CD4-positive, alpha-beta T cell (primary cell): ENCODE data around the gene ACKR1. TPM values are rescaled to one million over a fixed set of nuclear protein-coding genes. Genes with fewer than 3 reads are reported as not detected.
A peak's percentile ranks its signal among the peaks of the same experiment; 100 is the strongest.

Experiments
- ATAC-seq: fragments of 200-7000 bp; cut with Tn5 transposase; one replicate; pipeline ENCODE4 v1.10.0; 2022; ENCODE audit warnings: mild to moderate bottlenecking; ENCODE audit not compliant: poor library complexity
- CTCF ChIA-PET: fragments of 350-600 bp; sonication (Branson Sonifier 250); formaldehyde crosslinking; loops from one replicate; lab custom pipeline; 2021; ENCODE audit warnings: antibody characterized with exemption, inconsistent platforms; lab: Charles Lee
- POLR2A ChIA-PET: fragments of 350-600 bp; sonication (Branson Sonifier 250); formaldehyde crosslinking; loops from one replicate; lab custom pipeline; 2021; ENCODE audit warnings: antibody characterized with exemption, inconsistent platforms; lab: Charles Lee
- DNase-seq, 14 experiments: peaks; one replicate each; pipeline ENCODE4 v3.0.0-alpha.2; 2013 to 2020; ENCODE audit warnings: mixed read lengths in 2 of 14
- H3K27ac ChIP-seq, 2 donors: one replicate each; pipeline versions ENCODE4 v1.5.1 to v1.7.0; 2013; ENCODE audit warnings: low read length in 2 of 2, low read depth in 1 of 2, mild to moderate bottlenecking in 1 of 2
- H3K27me3 ChIP-seq, 2 experiments: 1 replicate in 1 of 2; 2 replicates in 1 of 2; pipeline versions ENCODE4 v1.6.1 to v1.7.0; 2013; ENCODE audit warnings: low read length in 2 of 2, control low read depth in 1 of 2, mild to moderate bottlenecking in 1 of 2, moderate library complexity in 1 of 2; ENCODE audit not compliant: insufficient read depth in 2 of 2, control insufficient read depth in 1 of 2
- H3K36me3 ChIP-seq: one replicate; pipeline ENCODE4 v1.6.1; 2013; ENCODE audit warnings: low read length, control low read depth; ENCODE audit not compliant: insufficient read depth
- H3K4me1 ChIP-seq: one replicate; pipeline ENCODE4 v1.6.1; 2013; ENCODE audit warnings: low read length, control low read depth; ENCODE audit not compliant: insufficient read depth
- H3K4me3 ChIP-seq: one replicate; pipeline ENCODE4 v1.5.1; 2013; ENCODE audit warnings: mild to moderate bottlenecking, low read length, moderate library complexity
- H3K9me3 ChIP-seq, 2 experiments: 1 replicate in 1 of 2; 2 replicates in 1 of 2; pipeline versions ENCODE4 v1.6.1 to v1.7.0; 2013; ENCODE audit warnings: low read length in 2 of 2, mild to moderate bottlenecking in 2 of 2, control low read depth in 1 of 2, moderate library complexity in 1 of 2; ENCODE audit not compliant: control insufficient read depth in 1 of 2, insufficient read depth in 1 of 2
- H3K27ac Mint-ChIP-seq: one replicate; pipeline ENCODE4 v1.8.0; 2020; ENCODE audit warnings: mixed read lengths
- H3K27me3 Mint-ChIP-seq: one replicate; pipeline ENCODE4 v1.8.0; 2021; ENCODE audit warnings: mixed read lengths
- H3K36me3 Mint-ChIP-seq: one replicate; pipeline ENCODE4 v1.8.0; 2021; ENCODE audit warnings: low read depth, mixed read lengths
- H3K4me1 Mint-ChIP-seq: one replicate; pipeline ENCODE4 v1.8.0; 2021; ENCODE audit warnings: low read depth, mixed read lengths
- H3K4me3 Mint-ChIP-seq: one replicate; pipeline ENCODE4 v1.8.0; 2020; ENCODE audit warnings: mild to moderate bottlenecking, mixed read lengths
- H3K9me3 Mint-ChIP-seq: one replicate; pipeline ENCODE4 v1.8.0; 2020; ENCODE audit warnings: mixed read lengths
- CTCF ChIP-seq: fragments of 200-600 bp; IDR thresholded peaks from one replicate; pipeline ENCODE4 v1.8.0; 2022; ENCODE audit warnings: antibody characterized with exemption, mild to moderate bottlenecking
- intact Hi-C, 2 experiments: fragments of 100-400 bp; cut with DNase I in 1 of 2; cut with micrococcal nuclease in 1 of 2; formaldehyde crosslinking; loops; one replicate each; pipeline versions ENCODE4 v1.15.1 to v1.9.0; 2023 to 2025; cut with DNase I, micrococcal nuclease
- total RNA-seq, 174 experiments: library from RNA in 2 of 174; stranded (reverse) in 2 of 174; gene quantifications; one replicate each; pipeline ENCODE4 v1.2.3 and lab custom pipeline; 2021 to 2026

ACKR1 gene
- total RNA-seq, 2 experiments from 2014 or later = not detected

GRCh38 chr1:159214149-159214760 is 9.6 kb downstream of the ACKR1 start:
- Mint-ChIP-seq H3K4me1 (no peaks in the 10 kb centered on the region), H3K27ac (no peak overlapping the region), H3K27me3 (peaks cover 73% of the 10 kb centered on the region), H3K36me3 (no peaks in the 10 kb centered on the region), H3K4me3 (no peak overlapping the region), H3K9me3 (no peaks in the 10 kb centered on the region)
- Histone ChIP-seq H3K36me3 (no peaks in the 10 kb centered on the region), H3K27ac (no peak overlapping the region), H3K9me3 (no peaks in the 10 kb centered on the region), H3K4me3 (no peak overlapping the region), H3K27me3 (peaks cover 5 to 9% of the 10 kb centered on the region in 2 experiments), H3K4me1 (no peaks in the 10 kb centered on the region)
- intact Hi-C loops = loop anchor here in 1 of 2 experiments (5.0 to 10.0 kb wide), 3 partner anchors 82 to 1012 kb away; no protein-coding TSS in a partner anchor
- DNase-seq (peak in 10 of 14 experiments; percentile 4 to 62 (median 16)), ATAC-seq (no peak)
- POLR2A ChIA-PET = no interaction called here
- TF ChIP-seq CTCF = peak; percentile 98
- CTCF ChIA-PET = interaction anchor here (0.6 to 1.8 kb wide), 9 partner anchors 9 to 1629 kb away, joined by 3 to 7 read pairs (median 3); no protein-coding TSS in a partner anchor

DNA sequence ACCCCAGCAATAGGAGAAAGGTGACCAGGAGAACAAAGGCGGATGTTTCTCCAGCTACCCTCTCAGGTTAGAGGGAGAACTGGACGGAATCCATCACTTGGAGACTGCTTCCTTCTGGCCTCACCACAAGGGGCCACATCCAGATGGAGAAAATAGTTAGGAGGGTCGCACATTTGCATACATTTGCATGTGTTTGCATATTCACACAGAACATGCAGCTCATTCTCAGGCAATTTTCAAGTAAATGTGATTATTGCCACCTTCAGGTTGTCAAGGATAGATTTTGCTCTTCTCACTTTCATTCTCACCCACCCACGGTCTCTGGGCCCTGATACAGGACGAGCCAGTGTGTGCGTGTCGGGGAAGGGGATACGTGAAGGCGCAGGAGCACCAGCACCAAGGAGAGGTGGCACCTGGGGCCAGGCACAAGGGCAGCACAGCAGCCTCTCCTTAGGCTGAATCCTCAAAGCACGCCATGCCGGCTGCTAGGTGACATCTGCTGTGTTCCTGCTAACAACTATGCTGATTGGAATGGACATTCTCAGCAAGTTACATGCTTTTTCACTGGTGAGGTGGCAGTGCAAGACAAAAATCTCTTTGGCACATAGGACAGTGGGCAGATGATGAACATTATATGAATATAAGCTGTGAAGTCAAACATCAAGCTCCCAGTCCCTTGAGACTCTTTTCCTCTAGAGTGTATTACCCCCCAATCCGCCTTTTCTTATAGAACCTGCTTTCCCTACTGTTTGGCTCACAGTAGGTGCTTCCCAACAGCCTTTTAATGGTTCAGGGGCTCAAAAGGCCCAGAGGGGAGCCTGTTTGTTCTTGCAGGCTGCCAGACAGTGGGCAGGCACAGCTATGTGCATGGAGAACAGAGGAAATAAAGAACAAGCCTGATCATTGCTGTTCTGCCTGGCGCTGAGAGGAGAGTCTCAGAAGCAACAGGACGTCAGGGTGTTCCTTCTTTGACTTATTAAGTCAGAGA is 14.3 kb downstream of the ACKR1 start:
- H3K9me3 ChIP-seq = no peaks in the 10 kb centered on the region
- H3K4me1 ChIP-seq = no peaks in the 10 kb centered on the region
- DNase-seq = no peak
- Mint-ChIP-seq H3K9me3 (no peaks in the 10 kb centered on the region), H3K27ac (no peak overlapping the region), H3K4me1 (no peaks in the 10 kb centered on the region), H3K27me3 (peaks cover 51% of the 10 kb centered on the region), H3K4me3 (no peak overlapping the region), H3K36me3 (no peaks in the 10 kb centered on the region)
- POLR2A ChIA-PET = no interaction called here
- peaks cover 2 to 4% of the 10 kb centered on the region in 2 experiments for H3K27me3 ChIP-seq
- intact Hi-C loops = loop anchor here in 1 of 2 experiments (10.0 kb wide), 1 partner anchor 666 kb away; no protein-coding TSS in a partner anchor
- H3K4me3 ChIP-seq = no peak overlapping the region
- no peak for ATAC-seq
- CTCF ChIA-PET = no interaction called here
- no peaks in the 10 kb centered on the region for H3K36me3 ChIP-seq
- TF ChIP-seq CTCF = no peak
- H3K27ac ChIP-seq = no peak overlapping the region

DNA sequence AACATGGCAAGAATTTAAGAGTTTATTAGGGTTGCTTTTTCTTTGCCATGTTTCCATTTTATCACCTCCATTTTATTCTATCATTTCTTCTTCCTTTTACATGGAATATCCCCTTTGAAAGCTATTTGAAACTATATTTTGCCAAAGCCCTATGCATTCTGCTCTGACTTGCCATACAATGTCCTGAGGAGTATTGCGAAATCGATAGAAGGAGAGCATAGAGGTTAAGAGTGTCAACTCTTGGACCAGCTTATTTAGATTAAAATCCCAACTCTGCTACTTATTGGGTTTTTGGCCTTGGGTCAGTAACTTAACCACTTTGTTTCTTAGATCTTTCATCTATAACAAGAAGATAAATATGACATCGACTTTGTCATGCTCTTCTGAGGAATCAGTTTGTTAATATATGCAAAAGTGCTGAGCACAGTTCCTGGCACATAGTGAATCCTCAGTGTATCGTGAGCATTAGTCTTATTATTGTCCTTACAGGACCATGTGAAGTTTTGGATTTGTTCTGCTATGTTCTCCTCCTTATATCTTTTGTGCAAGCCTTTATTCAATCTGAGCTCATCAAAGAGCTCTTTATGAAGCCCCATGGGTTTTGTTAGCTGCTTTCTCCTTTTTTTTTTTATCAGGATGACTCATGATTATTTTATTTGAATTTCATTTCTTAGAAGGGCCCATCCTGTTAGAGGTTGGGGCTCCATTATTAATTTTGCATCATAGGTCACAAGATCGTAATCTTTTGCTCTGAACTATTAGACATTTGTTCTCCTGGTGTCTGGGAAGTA is 17.6 kb downstream of the ACKR1 start:
- no peaks in the 10 kb centered on the region for H3K36me3 ChIP-seq
- ChIA-PET POLR2A (no interaction called here), CTCF (no interaction called here)
- Mint-ChIP-seq H3K27ac (no peak overlapping the region), H3K4me3 (no peak overlapping the region), H3K9me3 (no peaks in the 10 kb centered on the region), H3K36me3 (no peaks in the 10 kb centered on the region), H3K4me1 (no peaks in the 10 kb centered on the region), H3K27me3 (peaks cover 37% of the 10 kb centered on the region)
- ATAC-seq (no peak), DNase-seq (no peak)
- no peaks in the 10 kb centered on the region for H3K9me3 ChIP-seq
- TF ChIP-seq CTCF = no peak
- peaks cover 0 to 5% of the 10 kb centered on the region in 2 experiments for H3K27me3 ChIP-seq
- no peaks in the 10 kb centered on the region for H3K4me1 ChIP-seq
- H3K27ac ChIP-seq = no peak overlapping the region
- no peak overlapping the region for H3K4me3 ChIP-seq
- intact Hi-C loops = no loop called here
